ENCODE results near the gene E2F7.

Gene E2F7

DNA sequence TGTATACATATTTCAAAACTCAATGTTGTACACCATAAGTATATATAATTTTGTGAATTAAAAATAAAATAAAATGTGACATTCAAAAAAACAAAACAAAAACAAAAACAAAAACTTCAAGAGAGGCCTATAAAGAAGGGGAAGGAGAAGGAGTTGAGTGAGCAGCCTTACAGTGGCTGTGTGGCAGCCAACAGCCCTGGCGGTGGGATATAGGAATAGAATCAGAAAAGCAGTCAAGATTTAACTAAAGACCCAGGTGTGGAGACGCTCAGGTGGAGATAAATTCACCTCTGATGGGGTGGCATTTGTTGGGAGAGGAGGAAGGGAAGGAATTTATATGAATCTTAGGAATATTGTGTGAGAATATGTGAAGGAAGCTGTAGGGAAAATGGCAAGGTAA is 41.8 kb upstream of the E2F7 start:
- Histone ChIP-seq H4K20me1 (ENCODE audit: insufficient read depth, low read length) (no peaks in the 10 kb centered on the region), H3K4me1 (ENCODE audit: insufficient read depth, low read length) (no peaks in the 10 kb centered on the region), H3K9ac (ENCODE audit: low read depth, low read length) (no peak overlapping the region), H3K9me3 (ENCODE audit: insufficient read depth, low read length, severe bottlenecking) (no peaks in the 10 kb centered on the region), H3K27ac (ENCODE audit: low read length) (no peak overlapping the region), H3K4me3 (ENCODE audit: low read depth in 1 of 2, low read length in 2 of 2) (no peak overlapping the region), H2AFZ (ENCODE audit: low read depth, low read length) (no peak overlapping the region), H3K36me3 (ENCODE audit: insufficient read depth, low read length) (no peaks in the 10 kb centered on the region), H3K27me3 (ENCODE audit: insufficient read depth, low read length, poor library complexity) (no peaks in the 10 kb centered on the region), H3K4me2 (ENCODE audit: insufficient read depth, low read length) (no peak overlapping the region), H3K79me2 (ENCODE audit: insufficient read depth, low read length) (no peaks in the 10 kb centered on the region)
- no peak for TF ChIP-seq EZH2 (IDR thresholded peaks at IDR 0.05; ENCODE audit: borderline replicate concordance, low read depth, low read length, severe bottlenecking)
- TF ChIP-seq, protein P1, sequence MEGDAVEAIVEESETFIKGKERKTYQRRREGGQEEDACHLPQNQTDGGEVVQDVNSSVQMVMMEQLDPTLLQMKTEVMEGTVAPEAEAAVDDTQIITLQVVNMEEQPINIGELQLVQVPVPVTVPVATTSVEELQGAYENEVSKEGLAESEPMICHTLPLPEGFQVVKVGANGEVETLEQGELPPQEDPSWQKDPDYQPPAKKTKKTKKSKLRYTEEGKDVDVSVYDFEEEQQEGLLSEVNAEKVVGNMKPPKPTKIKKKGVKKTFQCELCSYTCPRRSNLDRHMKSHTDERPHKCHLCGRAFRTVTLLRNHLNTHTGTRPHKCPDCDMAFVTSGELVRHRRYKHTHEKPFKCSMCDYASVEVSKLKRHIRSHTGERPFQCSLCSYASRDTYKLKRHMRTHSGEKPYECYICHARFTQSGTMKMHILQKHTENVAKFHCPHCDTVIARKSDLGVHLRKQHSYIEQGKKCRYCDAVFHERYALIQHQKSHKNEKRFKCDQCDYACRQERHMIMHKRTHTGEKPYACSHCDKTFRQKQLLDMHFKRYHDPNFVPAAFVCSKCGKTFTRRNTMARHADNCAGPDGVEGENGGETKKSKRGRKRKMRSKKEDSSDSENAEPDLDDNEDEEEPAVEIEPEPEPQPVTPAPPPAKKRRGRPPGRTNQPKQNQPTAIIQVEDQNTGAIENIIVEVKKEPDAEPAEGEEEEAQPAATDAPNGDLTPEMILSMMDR (IDR thresholded peaks at IDR 0.05; ENCODE audit: borderline replicate concordance, extremely low read depth, low read length, poor library complexity, severe bottlenecking) = no peak
- ATAC-seq (ENCODE audit: insufficient read depth, low read depth) (no peak), DNase-seq (no peak)

DNA sequence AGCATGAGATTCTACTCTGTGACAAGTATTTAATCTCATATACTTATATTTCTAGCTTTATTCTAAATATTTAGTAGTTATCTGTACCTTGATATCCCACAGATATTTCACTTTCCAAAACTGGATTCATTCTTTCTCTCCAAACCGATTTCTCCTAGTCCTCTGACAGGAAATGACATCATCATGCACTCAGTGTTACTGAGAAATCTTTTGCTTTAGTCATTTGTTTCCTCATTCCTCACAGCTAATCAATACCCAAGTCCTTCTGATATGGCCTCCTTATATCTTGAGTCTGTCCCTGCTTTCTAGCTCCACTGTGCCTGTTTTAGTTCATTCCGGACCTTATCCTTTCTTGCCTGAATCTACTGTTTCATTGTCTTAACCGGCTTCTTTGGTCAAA is 39.4 kb upstream of the E2F7 start:
- Histone ChIP-seq H3K9ac (ENCODE audit: low read depth, low read length) (no peak overlapping the region), H3K27me3 (ENCODE audit: insufficient read depth, low read length, poor library complexity) (no peaks in the 10 kb centered on the region), H3K4me3 (ENCODE audit: low read depth in 1 of 2, low read length in 2 of 2) (no peak overlapping the region), H2AFZ (ENCODE audit: low read depth, low read length) (peak overlapping the region; percentile 59; the same call in 1 of the 2 replicates), H3K79me2 (ENCODE audit: insufficient read depth, low read length) (no peaks in the 10 kb centered on the region), H3K4me1 (ENCODE audit: insufficient read depth, low read length) (no peaks in the 10 kb centered on the region), H4K20me1 (ENCODE audit: insufficient read depth, low read length) (no peaks in the 10 kb centered on the region), H3K9me3 (ENCODE audit: insufficient read depth, low read length, severe bottlenecking) (no peaks in the 10 kb centered on the region), H3K4me2 (ENCODE audit: insufficient read depth, low read length) (no peak overlapping the region), H3K27ac (ENCODE audit: low read length) (no peak overlapping the region), H3K36me3 (ENCODE audit: insufficient read depth, low read length) (no peaks in the 10 kb centered on the region)
- TF ChIP-seq, protein P1 (IDR thresholded peaks at IDR 0.05; ENCODE audit: borderline replicate concordance, extremely low read depth, low read length, poor library complexity, severe bottlenecking) = no peak
- TF ChIP-seq EZH2 (IDR thresholded peaks at IDR 0.05; ENCODE audit: borderline replicate concordance, low read depth, low read length, severe bottlenecking) = no peak
- ATAC-seq (ENCODE audit: insufficient read depth, low read depth) = no peak
- no peak for DNase-seq

DNA sequence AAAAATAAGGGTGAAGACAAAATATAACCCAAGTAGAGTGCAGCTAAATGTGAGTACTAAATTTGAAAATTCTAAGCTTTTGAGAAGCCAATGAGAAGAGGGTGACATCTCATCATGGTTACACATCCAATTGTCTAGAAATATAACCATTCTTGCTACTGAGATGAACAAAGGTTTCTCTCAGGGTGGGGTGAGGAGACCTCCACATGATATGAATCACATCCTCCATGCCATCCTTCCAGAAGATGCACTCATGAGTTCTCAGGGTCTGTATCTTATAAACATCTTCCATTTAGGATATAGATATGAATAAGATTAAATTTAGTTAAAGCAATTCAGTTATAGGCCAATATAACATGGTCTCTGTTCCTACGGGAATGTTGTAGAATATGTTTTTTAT is 38.9 kb upstream of the E2F7 start:
- TF ChIP-seq, protein P1 (IDR thresholded peaks at IDR 0.05; ENCODE audit: borderline replicate concordance, extremely low read depth, low read length, poor library complexity, severe bottlenecking) = no peak
- TF ChIP-seq EZH2 (IDR thresholded peaks at IDR 0.05; ENCODE audit: borderline replicate concordance, low read depth, low read length, severe bottlenecking) = no peak
- no peaks in the 10 kb centered on the region for H3K79me2 ChIP-seq (ENCODE audit: insufficient read depth, low read length)
- no peaks in the 10 kb centered on the region for H3K36me3 ChIP-seq (ENCODE audit: insufficient read depth, low read length)
- H3K4me1 ChIP-seq (ENCODE audit: insufficient read depth, low read length) = no peaks in the 10 kb centered on the region
- H3K27ac ChIP-seq (ENCODE audit: low read length) = no peak overlapping the region
- H3K27me3 ChIP-seq (ENCODE audit: insufficient read depth, low read length, poor library complexity) = no peaks in the 10 kb centered on the region
- H3K4me3 ChIP-seq (ENCODE audit: low read depth in 1 of 2, low read length in 2 of 2) = no peak overlapping the region
- ATAC-seq (ENCODE audit: insufficient read depth, low read depth) (no peak), DNase-seq (no peak)
- no peaks in the 10 kb centered on the region for H4K20me1 ChIP-seq (ENCODE audit: insufficient read depth, low read length)
- H3K9me3 ChIP-seq (ENCODE audit: insufficient read depth, low read length, severe bottlenecking) = no peaks in the 10 kb centered on the region
- H3K9ac ChIP-seq (ENCODE audit: low read depth, low read length) = no peak overlapping the region
- H2AFZ ChIP-seq (ENCODE audit: low read depth, low read length) = no peak overlapping the region
- no peak overlapping the region for H3K4me2 ChIP-seq (ENCODE audit: insufficient read depth, low read length)

GRCh38 chr12:77102691-77103090 is 37.3 kb upstream of the E2F7 start:
- H3K4me3 ChIP-seq (ENCODE audit: low read depth in 1 of 2, low read length in 2 of 2) = no peak overlapping the region
- ATAC-seq (ENCODE audit: insufficient read depth, low read depth) (no peak), DNase-seq (no peak)
- H3K27ac ChIP-seq (ENCODE audit: low read length) = no peak overlapping the region
- H3K79me2 ChIP-seq (ENCODE audit: insufficient read depth, low read length) = no peaks in the 10 kb centered on the region
- no peaks in the 10 kb centered on the region for H3K27me3 ChIP-seq (ENCODE audit: insufficient read depth, low read length, poor library complexity)
- no peak overlapping the region for H2AFZ ChIP-seq (ENCODE audit: low read depth, low read length)
- no peak for TF ChIP-seq EZH2 (IDR thresholded peaks at IDR 0.05; ENCODE audit: borderline replicate concordance, low read depth, low read length, severe bottlenecking)
- TF ChIP-seq, protein P1 (IDR thresholded peaks at IDR 0.05; ENCODE audit: borderline replicate concordance, extremely low read depth, low read length, poor library complexity, severe bottlenecking) = no peak
- no peaks in the 10 kb centered on the region for H3K36me3 ChIP-seq (ENCODE audit: insufficient read depth, low read length)
- no peaks in the 10 kb centered on the region for H4K20me1 ChIP-seq (ENCODE audit: insufficient read depth, low read length)
- no peaks in the 10 kb centered on the region for H3K9me3 ChIP-seq (ENCODE audit: insufficient read depth, low read length, severe bottlenecking)
- H3K4me1 ChIP-seq (ENCODE audit: insufficient read depth, low read length) = no peaks in the 10 kb centered on the region
- H3K9ac ChIP-seq (ENCODE audit: low read depth, low read length) = no peak overlapping the region
- H3K4me2 ChIP-seq (ENCODE audit: insufficient read depth, low read length) = no peak overlapping the region
